Kasumi-1 (cell line): ENCODE results near the gene SDHA.
"Not testable (repeated sequence)": the region's sequence is repeated elsewhere in the genome, so short reads cannot be mapped to it uniquely, and the experiment has no call there.

ENCODE experiments used
- DNase-seq, 2 experiments: peaks; one replicate each; lab custom pipeline; 2025; lab: John Stamatoyannopoulos, UW

SDHA gene

DNA sequence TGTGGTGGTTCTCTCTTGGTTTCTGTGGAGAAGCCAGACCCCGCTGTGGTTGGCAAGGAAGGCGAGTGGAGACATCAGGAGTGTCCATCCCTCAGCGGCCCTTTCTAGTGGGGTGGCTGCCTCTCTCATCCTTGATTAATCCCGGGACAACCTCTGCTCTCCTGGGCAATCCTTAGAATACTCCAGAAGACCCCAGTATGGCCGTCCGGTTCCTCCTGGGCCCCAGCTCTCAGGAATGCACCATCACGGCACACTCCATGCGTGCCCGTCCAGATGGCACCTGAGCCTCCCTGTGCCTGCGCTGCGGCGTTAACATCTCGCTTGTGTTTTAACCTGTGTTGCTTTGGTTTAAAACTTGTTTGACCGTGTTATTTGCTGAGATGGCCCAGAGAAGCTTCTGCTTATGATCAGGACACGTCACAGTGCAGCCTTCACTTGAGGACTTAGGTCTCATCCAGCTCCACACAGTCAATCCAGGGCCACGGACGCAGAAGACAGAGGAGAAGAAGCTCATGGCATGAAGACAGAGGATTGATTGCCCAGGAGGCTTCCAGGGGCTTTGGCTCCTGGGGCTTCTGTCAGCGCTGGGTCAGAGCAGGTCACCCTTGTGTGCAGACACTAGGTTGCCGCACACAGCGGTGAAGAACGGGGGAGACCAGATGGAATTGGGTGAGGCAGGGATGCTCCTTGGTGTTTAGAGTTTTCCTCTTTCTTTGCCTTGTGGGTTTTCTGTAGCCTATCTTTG is 82.7 kb downstream of the SDHA start:
- DNase-seq = not testable (repeated sequence)

- not testable (repeated sequence) for DNase-seq
These were observed 84.3 kb downstream of the SDHA start for GRCh38 chr5:302416-302815.

DNA sequence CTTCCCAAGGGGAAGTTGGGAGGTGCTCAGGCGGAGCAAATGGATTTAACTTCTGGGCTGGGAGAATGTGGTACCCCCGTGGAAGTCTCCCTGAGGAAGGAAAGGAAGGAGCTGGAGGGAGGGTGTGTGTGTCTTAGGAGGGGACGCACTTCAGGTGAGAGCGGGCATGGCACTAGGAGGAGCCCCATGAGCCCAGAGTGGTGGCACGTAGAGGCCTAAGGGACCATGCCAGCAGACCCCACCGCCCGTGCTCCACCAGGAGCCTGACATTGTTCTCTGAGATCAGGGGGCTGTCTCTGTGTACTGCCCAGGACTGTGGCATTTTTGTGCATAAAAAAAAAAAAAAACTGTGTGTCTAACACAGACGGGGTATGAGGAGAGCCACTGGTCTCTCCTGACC is 84.8 kb downstream of the SDHA start:
- DNase-seq = no peak

- DNase-seq = not testable (repeated sequence)
These were observed 85.6 kb downstream of the SDHA start for GRCh38 chr5:303741-304140.

DNA sequence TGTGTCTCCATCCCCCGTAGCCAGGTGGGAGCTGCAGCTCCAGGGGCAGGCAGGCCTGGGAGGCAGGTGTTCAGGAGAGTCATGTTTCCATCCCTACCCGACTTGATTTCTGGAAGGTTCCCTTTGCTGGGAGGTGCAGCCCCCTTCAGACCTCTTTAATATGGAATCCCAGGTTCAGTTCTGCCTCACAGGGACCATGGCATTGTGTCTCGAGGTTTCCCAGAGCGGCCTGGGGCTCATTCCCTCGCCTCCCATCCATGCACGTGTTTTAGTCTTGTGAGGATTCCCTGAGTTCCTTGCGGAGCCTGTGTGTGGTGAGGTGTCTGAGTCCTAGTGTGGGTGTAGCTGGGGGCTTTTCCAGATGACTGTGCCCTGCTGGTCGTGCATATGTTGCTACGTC is 86.9 kb downstream of the SDHA start:
- no peak for DNase-seq

DNA sequence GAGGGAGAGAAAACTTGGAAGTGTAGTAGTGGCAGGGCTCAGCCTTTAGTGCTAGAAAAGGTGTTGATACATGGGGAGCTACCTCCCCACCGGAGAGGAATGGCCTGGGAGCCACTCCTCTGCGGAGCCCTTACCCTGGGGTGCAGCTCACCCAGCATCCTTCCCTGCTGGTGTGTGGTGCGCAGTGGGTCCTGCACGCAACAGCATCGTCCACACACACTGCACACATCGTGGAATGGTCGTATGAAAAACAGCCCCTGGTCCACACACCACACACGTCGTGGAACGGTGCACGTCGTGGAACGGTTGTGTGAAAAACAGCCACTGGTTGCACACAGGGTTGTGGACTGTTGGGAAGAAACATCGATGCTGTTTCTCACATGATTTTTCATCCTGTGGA is 87.3 kb downstream of the SDHA start:
- no peak for DNase-seq

DNA sequence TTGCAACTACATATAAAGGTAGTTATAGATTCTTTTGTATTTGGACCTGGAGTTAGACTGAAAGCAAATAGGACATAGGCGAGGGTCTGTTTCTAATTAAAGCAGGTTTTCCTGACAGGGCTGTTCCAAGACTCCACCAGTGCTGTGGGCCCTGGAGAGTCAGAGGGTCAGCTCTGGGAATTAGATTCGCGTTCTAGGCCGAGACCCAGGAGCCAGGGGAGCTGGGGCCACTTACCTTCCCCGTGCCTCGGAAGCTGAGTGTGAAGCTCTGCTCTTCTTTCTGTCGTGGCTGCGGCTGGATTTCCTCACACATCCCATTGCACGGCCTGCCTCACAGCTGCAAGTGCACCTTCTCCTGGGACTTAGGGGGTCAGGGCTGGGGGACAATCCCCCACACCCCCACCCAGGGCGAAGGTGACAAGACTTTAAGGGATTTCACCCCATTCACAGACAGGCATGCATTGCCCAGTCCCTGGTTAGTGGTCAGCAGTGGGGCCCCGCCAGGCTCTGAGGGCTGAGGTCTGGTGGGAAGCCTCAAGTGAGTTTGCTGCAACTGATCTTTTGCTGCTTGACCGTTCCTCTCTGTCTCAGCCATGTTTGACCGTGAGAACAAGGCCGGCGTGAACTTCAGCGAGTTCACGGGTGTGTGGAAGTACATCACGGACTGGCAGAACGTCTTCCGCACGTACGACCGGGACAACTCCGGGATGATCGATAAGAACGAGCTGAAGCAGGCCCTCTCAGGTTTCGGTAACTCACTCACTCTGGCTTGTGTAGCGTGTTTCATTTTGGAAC is 88.1 kb downstream of the SDHA start:
- DNase-seq = no peak
